Occipital lobe (tissue), 2 donors: ENCODE results near the gene AGMO. TPM values are rescaled to one million over a fixed set of nuclear protein-coding genes. Genes with fewer than 3 reads are reported as not detected.
"Not testable (repeated sequence)": the region's sequence is repeated elsewhere in the genome, so short reads cannot be mapped to it uniquely, and the experiment has no call there.

Source experiments
- DNase-seq: peaks from one replicate; lab custom pipeline; 2025; lab: John Stamatoyannopoulos, UW
- total RNA-seq: library from RNA; depleted of rRNA; stranded (reverse); fragments of >200 nt; gene quantifications from one replicate; pipeline ENCODE4 v1.2.3, GENCODE V29; 2014

AGMO gene
- total RNA-seq, 1 donor from 2014 or later = not detected

DNA sequence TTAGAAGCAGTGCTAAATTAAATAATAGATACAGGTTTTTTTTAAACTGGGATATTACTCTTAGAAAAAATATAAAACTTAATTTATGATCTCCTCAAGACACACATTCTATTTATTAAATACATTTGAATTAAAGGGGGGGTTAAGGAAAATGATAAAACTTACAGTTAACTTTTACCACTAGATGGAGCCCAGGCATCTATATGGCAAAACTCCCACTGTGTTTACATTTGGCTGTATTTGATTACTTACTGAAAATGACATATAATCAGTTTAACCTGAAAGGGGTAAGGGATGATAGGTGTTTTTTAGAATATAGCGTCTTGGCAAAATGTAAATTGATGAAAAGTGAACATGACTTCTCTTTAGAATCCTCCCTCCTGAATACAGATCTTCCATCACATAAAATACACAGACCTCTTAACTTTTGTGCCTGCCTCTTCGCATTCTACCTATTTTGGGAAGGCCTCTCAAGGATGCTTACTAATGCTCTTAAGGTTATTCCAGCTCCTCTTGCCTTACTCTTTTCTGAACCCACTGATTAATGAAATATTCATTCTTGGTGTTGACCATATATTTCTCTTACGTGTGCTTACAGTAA, 235.7 kb downstream of the AGMO start:
- DNase-seq = no peak

DNA sequence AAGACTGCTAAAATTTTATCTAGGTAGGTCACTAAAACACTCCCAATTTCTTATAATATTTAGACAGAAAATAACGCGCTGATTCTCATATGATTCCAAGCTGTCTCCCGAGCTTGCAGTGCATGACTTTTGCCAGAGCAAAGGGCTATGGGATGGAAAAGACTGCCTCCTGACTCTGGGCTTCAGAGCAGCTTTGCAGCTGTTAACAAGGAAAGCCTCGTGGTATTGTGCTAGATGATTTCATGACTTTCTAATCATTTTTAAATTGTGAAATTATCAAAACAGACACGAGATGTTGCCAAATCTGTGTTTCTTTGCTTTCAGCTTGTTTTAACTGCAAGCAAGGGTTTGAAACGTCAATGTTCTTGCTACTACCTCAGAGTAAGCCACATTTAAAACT, 238.3 kb downstream of the AGMO start:
- DNase-seq = no peak

DNA sequence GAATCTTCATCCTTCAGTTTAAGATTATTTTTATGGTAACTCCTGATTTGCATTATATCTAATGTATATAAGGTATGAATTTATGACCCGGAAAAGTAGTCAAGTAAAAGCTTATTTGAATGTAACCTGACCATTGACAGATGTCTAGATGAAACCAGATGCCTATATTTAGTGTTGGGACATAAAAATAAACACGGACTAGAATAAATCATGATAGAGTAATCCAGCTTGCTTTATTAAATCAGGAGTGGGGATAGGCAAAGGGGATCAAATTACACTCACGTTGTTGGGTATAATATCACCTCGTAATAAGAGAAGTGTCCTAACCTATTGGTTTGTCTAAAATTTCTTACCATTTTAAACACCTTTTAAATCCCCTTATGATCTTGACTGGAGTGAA, 244.6 kb downstream of the AGMO start:
- DNase-seq = no peak

DNA sequence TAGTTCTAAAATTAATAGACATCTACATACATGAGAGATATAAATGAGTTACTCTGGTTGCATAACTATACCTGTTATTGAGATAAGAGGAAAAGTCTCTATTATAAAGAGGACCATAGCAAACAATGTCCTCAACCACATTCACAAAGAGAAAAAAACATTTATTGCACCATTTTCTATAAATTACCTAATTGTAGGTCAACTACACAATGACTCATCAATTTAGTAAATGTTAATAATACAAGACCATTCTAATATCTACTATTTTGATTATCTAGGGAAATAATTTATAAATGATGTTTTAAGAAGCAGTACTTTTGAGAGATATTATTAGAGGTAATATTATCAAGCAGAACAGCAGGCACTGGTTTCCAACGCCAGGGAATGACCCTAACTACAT, 246.1 kb downstream of the AGMO start:
- no peak for DNase-seq

DNA sequence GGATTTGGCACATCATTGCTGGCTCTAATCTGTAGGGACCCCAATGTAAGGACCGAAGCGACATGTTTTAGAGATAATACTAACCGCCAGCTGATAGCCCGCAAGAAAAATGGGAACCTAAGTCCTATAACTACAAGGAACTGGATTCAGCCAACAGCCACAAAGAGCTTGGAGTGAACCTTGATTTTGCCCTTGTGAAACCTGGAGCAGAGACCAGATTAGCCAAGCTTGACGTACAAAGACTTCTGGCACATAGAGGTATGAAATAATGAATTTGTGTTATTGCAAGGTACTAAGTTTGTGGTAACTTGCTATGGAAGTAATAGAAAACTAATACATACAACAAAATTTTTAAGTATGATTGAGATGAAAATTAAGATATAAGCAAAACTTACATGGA, 246.9 kb downstream of the AGMO start:
- no peak for DNase-seq

DNA sequence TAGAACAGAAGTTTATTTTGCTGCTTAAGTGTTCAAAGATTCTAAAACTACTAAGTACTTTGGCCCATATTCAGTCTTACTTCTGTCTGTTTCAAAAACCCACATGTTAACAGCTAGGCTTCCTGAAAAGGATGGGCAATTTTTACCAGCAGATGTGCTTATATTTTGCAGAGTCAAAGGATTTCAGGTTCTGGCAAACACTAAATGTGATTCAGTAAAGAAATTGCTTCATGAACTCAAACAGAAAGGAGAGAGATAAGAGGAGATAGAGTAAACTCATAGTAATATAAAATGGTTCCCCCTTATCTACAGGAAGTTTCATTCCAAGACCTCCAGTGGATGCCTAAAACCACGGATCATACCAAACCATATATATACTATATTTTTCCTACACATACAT, 248.5 kb downstream of the AGMO start:
- no peak for DNase-seq

DNA sequence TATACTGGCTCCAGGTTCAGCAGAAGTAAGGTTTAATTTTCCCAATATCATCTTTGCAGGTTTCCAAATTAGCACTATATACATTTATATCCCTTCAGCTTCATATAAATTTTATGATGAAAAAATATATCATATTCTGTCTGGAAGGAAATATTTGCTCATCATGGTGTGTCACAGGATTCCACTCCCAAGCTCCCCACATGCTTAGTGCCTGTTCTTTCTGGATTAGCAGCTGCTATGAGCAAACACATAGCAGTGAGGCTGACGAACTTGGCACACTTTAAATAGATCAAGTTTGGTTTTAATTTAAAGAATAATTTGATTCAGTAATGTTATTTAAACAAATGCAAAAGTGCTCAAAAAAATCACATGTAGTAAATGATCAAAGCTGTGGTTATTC, 251.9 kb downstream of the AGMO start:
- DNase-seq = no peak

DNA sequence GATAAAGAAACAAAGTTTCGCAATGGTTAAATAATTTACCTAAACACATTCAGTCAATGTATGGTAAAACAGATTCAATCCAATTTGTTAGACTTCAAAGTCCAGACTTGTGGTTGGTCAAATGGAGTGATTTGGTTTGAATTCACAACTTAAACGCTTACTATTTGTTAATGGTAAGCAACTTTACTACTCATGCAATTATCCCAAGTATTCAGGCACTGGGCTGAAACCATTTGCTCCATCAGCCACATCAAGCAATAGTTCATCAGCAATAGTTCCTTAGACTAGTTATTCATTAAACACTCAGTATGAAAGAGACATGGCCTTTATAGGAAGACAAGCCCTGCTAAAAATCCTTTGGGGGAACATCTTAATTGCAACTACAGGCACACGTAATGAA, 253.0 kb downstream of the AGMO start:
- DNase-seq = no peak

DNA sequence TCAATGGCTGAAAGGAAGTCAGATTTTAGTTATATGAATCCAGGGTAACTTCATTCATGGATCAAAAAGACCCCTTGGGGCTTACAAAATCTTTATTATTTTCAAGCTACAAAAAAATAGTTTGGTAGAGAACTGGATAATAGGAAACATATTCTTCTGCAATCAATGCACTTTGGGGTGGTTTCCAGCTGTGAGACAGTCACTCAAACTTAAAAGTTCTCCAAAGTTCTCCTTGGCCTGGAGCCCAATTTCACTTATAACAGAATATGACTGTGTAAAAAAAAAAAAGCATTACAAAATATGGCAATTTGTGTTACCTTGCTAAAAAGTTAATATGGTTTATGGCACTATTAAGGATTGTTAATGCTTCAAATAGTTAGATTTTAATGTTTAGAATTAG, 255.5 kb downstream of the AGMO start:
- DNase-seq = no peak

DNA sequence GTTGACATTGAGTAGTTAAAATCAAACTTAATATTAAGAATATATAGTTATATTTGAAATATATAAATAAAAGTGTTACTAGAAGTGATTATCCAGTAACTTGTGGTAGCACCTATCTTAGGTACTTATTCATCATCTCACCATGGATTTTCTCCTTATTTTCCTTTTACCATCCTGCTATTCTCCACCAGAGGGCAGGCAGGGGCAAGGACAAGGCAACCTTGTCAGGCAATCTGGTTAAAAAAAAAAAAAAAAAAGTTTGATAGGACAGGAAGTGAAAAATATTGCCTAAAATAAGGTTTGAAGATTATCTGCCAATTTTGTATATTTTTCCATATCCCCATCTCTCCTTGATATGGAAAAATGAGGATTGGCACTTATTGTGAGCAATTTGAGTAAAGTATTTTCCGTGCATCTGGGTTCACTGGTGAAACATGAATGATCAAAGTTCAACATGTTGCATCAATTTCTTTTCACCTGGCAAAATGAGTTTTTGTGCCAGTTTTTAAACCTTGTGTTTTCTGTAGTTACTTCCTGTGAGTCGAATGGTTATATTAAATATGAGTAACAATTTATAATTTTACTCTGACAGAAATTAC, 256.7 kb downstream of the AGMO start:
- DNase-seq = peak; percentile 7

DNA sequence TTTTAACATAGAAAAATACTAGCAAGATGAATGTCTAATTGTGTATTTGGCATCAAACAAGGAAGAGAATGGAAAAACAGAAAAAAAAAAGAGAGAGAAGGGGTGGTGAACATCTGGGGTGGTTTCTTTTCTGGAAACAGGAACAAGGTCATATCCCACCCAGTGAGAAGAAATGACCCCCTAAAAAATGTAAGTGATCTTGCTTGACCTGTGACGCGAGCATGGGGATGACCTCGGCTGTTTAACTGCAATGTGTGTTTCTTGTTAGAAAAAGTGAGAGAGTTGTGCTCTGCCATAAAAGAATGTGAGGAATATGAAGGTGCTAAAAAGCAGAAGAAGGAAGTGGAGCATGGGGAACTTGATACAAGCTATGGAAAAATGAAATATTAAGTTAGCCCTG, 258.5 kb downstream of the AGMO start:
- DNase-seq = no peak

DNA sequence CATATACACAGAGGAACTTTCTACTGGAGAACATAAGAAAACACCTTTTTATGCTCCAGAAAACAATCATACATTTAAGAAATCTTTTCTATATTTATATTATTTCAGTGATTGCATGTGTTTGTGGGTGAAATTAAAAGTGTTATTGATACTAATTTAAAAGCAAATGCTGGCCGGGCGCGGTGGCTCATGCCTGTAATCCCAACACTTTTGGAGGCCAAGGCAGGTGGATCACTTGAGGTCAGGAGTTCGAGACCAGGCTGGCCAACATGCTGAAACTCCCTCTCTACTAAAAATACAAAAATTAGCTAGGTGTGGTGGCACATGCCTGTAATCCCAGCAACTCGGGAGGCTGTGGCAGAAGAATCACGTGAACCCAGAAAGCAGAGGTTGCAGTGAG, 260.8 kb downstream of the AGMO start:
- not testable (repeated sequence) for DNase-seq

DNA sequence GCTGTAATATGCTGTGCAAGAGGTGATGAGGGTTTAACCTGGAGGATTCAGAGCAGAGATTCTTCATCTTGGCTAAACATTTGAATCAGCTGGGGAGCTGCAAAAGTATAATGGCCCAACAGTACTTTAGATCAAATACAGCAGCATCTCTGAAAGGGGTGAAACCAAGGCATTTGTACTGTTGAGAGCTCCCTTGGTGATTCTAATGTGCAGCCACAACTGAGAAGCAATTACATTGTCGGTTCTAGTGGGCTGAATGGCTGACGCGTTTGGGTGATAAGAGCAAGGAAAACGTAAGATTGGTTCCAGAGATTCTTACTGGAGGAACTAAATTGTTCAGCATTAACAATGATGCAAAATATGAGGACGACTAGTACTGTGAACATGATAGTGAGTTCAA, 269.7 kb downstream of the AGMO start:
- DNase-seq = no peak

DNA sequence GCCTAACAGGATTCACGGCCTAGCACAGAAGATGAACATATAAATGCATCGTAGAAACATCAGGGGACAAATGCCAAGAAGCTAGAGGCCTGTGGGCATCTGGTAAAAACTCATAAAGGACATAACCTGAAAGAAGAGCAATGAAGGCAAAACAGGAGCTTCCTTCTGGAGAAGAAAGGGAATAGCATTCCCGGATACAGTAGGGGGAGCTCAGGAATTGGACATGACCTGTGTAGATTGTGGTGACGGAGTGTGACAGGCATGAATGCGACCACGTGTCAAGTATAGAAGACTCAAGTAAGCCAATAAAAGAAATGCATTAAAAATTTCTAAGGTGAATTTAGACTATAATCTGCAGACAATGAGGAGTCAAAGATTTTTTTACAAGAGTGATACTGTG, 270.1 kb downstream of the AGMO start:
- DNase-seq = no peak

DNA sequence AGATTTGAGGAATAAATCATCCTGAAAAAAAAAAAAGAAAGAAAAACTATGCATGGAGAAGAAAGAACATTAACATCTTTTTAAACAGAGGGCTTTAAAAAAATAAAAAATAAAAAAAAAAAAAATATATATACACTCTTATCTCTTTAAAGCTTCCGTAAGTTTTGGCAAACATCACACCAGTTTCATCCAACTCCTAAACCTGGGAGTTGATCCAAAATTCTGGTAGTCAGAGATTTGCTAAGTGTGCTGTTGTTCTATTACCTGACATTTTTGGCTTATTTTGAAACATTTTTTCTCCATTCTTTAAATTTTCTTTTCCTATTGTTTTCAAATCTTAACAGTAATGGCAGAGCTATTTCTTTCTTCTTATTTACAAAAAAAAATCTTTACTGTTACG, 273.1 kb downstream of the AGMO start:
- no peak for DNase-seq

DNA sequence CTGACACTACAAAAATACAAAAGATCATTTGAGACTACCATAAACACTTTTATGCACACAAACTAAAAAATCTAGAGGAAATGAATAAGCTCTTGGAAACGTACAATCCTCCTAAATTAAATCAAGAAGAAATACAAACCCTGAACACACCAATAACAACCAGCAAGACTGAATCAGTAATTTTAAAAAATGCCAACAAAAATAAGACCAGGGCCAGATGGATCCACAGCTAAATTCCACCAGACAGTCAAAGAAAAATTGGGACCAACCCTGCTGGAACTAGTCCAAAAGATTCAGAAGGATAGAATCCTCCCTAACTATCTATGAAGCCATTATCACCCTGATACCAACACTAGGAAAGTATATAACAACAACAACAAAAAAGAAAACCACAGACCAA, 277.4 kb downstream of the AGMO start:
- no peak for DNase-seq

DNA sequence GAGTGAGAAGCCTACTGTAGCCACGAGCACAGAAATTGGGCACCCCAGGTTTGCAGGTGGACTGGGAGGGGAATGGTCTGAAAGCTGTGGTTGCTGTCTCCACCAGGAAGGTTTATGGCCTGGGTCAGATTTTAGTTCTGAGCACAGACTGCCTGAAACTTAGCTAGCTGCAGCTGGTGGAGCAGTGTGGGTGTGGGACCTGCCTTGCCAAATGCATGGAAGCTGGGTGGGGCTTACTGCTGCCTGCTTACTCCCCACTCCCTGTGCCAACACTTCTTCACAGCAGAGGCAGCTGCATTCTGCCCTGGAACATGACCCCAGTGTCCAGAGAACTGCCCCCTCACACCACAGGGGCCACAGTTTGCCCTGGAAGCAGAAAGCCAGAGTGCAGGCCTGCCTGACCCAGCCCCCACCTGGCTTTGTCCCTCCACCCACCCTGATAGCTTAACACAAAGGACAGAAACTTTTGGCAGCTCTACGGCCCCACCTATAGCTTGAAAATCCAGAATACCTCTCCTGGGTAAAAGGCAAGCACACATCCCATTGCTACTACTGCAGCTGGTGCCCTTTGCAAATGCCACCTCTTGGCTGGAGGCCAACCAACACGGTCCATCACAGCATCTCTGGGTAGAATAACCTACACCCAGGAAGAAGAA, 281.6 kb downstream of the AGMO start:
- DNase-seq = no peak

DNA sequence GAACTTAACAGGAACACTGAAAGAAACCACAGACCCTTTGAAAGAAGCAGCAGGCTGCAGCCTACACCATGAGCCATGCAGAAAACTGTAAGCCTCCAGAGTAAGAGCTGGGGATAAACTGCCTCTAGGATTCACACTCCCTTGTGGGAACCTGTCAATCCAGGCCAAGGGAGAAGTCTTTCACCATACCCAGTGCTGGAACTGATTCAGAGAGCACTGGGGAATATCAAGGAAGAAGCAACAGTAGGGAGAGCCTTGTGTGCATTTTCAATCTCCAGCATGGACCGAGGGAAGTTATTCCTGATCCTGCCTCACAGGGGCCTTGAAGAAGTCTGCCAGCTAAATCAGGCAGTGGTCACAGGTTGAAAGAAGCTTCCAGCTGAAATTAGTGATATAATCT, 282.2 kb downstream of the AGMO start:
- DNase-seq = no peak

DNA sequence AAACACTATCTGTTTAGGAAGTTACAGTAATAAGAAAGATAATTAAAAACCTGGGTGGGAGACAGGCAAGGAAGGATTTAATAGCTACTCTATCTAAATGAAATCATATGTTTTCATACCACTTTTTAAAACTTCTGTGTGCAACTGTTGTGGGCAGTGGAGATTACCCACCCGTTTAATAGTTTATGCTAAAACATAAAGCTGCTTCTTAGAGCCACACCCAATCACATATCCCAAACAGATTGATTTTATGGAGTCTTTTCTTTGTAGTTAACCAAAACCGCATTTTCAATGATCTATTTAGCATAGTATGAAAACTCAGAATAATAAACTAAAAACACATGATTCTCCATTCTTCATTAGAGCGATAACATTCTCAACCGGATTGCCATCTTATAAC, 304.1 kb downstream of the AGMO start:
- no peak for DNase-seq

DNA sequence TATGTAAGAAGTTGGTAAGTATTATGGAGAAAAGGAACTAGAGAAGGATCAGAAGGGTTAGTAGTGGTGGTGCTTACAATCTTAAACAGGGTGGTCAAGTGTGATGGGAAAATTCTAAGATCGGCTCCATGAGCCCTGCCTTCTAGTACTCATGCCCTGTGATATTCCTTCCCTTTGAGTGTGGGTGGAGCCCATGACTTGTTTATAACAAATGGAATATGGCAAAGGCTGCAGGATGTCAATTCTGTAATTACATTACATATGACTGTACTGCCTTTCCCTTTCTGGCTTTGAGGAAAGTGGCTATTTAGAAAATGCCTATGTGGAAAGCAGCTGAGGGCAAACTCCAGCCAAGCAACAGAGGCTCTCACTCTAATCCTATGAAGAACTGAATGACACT, 309.6 kb downstream of the AGMO start:
- no peak for DNase-seq

DNA sequence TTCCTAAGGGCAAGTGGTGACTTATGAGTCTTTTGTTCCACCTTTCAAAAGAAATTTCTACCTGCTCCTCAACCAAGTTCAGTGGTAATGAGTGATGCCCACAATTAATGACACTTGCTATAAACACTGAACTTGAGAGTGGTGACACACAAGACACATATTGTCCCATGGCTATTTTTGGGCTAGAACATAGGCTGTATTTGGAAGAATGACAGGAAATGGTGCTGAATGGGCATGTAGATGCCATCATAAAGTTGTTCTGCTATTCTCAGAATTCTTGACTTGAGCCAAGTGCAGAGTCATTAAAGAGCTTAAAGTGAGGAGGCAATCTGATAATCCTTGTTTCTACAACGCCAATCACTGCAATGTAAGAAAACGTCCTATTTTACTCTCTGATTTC, 313.3 kb downstream of the AGMO start:
- no peak for DNase-seq

DNA sequence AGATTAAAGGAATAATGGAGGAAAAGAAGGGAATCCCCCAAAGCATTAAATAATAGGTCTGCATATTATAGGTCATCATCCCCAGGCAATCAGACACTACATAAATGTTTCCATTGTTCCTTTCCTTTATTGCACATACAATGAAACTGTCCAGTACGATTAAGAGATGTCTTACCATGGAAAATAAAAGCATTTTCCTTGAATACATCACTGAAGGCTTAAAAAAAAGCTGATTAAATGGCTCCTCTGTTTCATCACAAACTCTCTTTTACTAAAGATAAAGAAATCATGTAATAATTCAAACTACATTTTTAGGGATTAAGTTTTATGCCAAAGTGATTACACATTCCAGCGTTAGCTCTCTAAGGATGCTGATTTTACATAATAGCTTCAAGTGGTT, 316.0 kb downstream of the AGMO start:
- DNase-seq = no peak

DNA sequence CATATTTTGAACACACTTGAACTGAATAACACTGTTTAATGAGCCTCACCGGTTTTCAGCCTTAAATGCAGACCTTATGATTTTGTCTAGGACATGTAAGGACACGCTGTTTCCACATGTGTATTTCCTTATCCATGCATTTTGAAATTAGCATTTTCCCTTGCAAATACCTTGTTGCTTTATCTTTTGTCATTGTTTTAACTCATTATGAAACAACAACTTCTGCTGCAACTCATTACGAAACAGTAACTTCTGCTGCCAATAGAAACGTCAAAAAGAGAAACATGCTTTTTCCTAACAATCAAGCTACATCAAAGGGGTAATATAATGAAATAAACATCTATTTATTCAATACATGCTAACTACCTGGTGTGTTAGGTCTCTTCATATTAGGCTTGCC, 322.0 kb downstream of the AGMO start:
- no peak for DNase-seq
